ENCODE results near the gene HCFC1R1.

HCFC1R1 gene

DNA sequence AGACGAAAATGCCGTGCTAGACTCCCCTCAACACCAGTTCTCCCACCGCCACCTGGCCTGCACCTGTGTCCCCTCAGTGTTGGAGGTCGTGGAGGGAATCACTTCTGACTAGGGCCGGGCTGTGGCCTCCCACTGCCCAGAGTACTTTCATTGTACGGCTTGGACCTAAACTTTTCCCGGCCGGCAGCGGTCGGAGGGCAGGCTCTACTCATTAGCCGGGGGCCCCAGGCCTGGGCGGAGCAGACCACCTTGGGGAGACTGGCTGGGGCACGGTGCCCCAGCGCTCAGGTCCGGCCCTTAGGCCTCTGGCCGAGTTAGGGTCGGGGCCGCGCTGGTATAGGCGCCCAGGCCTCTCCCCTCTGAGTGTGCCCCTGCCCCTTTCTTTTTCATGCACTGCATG, 6.4 kb downstream of the HCFC1R1 start:
- Histone ChIP-seq H3K4me2 (ENCODE audit: low read depth, low read length, poor library complexity, severe bottlenecking) (no peak overlapping the region), H3K27me3 (ENCODE audit: insufficient read depth, low read length, poor library complexity, severe bottlenecking) (no peaks in the 10 kb centered on the region), H3K4me1 (ENCODE audit: insufficient read depth, low read length, poor library complexity, severe bottlenecking) (peaks cover 9% of the 10 kb centered on the region), H3K9ac (ENCODE audit: low read depth, low read length, poor library complexity, severe bottlenecking) (no peak overlapping the region), H2AFZ (ENCODE audit: low read length) (no peak overlapping the region), H3K9me2 (replicated peaks; ENCODE audit: low read depth, low read length) (no peaks in the 10 kb centered on the region), H3K4me3 (ENCODE audit: low read length, poor library complexity, severe bottlenecking) (no peak overlapping the region), H3F3A (ENCODE audit: low read depth) (no peaks in the 10 kb centered on the region), H3K79me2 (ENCODE audit: insufficient read depth, low read length) (peaks cover 20% of the 10 kb centered on the region), H4K20me1 (ENCODE audit: insufficient read depth, low read length, poor library complexity, severe bottlenecking) (peaks cover 9% of the 10 kb centered on the region), H3K36me3 (ENCODE audit: insufficient read depth, low read length) (no peaks in the 10 kb centered on the region), H3K9me3 (ENCODE audit: insufficient read depth, low read depth, low read length) (no peaks in the 10 kb centered on the region)
- TF ChIP-seq, protein P1, sequence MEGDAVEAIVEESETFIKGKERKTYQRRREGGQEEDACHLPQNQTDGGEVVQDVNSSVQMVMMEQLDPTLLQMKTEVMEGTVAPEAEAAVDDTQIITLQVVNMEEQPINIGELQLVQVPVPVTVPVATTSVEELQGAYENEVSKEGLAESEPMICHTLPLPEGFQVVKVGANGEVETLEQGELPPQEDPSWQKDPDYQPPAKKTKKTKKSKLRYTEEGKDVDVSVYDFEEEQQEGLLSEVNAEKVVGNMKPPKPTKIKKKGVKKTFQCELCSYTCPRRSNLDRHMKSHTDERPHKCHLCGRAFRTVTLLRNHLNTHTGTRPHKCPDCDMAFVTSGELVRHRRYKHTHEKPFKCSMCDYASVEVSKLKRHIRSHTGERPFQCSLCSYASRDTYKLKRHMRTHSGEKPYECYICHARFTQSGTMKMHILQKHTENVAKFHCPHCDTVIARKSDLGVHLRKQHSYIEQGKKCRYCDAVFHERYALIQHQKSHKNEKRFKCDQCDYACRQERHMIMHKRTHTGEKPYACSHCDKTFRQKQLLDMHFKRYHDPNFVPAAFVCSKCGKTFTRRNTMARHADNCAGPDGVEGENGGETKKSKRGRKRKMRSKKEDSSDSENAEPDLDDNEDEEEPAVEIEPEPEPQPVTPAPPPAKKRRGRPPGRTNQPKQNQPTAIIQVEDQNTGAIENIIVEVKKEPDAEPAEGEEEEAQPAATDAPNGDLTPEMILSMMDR (conservative IDR thresholded peaks at IDR 0.05; ENCODE audit: low read length), result no peak
- no peak for TF ChIP-seq EZH2phosphoT487 (IDR thresholded peaks at IDR 0.05; ENCODE audit: borderline replicate concordance)

DNA sequence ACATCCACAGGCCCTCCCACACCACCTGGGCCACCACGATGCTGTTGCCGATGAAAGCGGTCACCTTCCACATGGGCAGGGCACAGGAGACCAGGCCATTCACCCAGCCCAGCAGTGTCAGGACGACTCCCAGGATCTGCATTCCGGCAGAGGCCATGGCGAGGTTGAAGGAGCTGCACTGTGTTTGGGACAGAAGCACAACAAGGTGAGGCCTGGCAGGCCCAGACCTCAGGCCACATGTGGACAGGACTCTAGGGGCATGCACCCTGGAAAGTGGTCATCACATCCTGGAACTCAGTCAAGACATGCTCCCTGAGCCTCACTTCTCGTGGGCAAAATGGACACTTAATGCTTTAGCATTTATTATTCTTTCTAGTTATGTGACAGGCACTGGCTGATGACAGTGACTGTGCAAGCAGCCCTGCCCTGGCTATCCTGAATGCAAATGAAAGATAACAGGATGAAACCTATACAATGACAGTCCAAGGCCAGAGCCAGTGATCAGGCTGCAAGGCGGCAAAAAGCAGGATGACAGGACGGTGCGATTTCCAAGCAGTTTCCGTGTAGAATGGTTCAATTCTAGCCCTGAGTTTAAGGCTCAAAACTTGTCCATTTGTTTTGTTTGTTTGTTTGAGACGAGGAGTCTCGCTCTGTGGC, 7.7 kb downstream of the HCFC1R1 start:
- H3K4me1 ChIP-seq (ENCODE audit: insufficient read depth, low read length, poor library complexity, severe bottlenecking), result no peaks in the 10 kb centered on the region
- no peaks in the 10 kb centered on the region for H3K9me3 ChIP-seq (ENCODE audit: insufficient read depth, low read depth, low read length)
- no peaks in the 10 kb centered on the region for H3K36me3 ChIP-seq (ENCODE audit: insufficient read depth, low read length)
- H3K4me2 ChIP-seq (ENCODE audit: low read depth, low read length, poor library complexity, severe bottlenecking), result no peak overlapping the region
- H3F3A ChIP-seq (ENCODE audit: low read depth), result no peaks in the 10 kb centered on the region
- no peaks in the 10 kb centered on the region for H3K27me3 ChIP-seq (ENCODE audit: insufficient read depth, low read length, poor library complexity, severe bottlenecking)
- no peak overlapping the region for H3K4me3 ChIP-seq (ENCODE audit: low read length, poor library complexity, severe bottlenecking)
- H3K9me2 ChIP-seq (replicated peaks; ENCODE audit: low read depth, low read length), result no peaks in the 10 kb centered on the region
- H3K9ac ChIP-seq (ENCODE audit: low read depth, low read length, poor library complexity, severe bottlenecking), result no peak overlapping the region
- H4K20me1 ChIP-seq (ENCODE audit: insufficient read depth, low read length, poor library complexity, severe bottlenecking), result peaks cover 4% of the 10 kb centered on the region
- no peak for TF ChIP-seq EZH2phosphoT487 (IDR thresholded peaks at IDR 0.05; ENCODE audit: borderline replicate concordance)
- TF ChIP-seq, protein P1 (conservative IDR thresholded peaks at IDR 0.05; ENCODE audit: low read length), result no peak
- no peak overlapping the region for H2AFZ ChIP-seq (ENCODE audit: low read length)
- peaks cover 7% of the 10 kb centered on the region for H3K79me2 ChIP-seq (ENCODE audit: insufficient read depth, low read length)

DNA sequence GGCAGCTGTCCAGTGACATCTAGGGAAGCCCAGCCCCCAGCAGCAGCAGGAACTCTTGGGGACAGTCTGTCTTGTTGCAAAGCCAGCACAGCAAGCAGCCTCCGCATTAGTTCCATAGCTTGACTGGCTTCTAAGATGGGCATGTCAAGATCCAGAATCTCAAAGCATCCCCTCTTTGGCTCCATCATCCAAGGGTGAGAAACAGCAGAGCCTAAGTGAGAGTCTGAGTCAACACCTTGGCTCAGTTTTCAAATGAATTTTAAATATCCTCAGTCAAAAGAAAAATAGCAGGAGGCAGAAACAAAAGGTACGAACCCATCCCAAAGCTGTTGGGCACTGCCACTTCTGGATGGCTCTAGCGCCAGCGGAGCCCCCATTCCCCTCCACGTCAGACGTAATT, 8.8 kb downstream of the HCFC1R1 start:
- TF ChIP-seq EZH2phosphoT487 (IDR thresholded peaks at IDR 0.05; ENCODE audit: borderline replicate concordance), result no peak
- TF ChIP-seq, protein P1 (conservative IDR thresholded peaks at IDR 0.05; ENCODE audit: low read length), result no peak
- no peaks in the 10 kb centered on the region for H3K79me2 ChIP-seq (ENCODE audit: insufficient read depth, low read length)
- no peak overlapping the region for H3K4me3 ChIP-seq (ENCODE audit: low read length, poor library complexity, severe bottlenecking)
- H3K9ac ChIP-seq (ENCODE audit: low read depth, low read length, poor library complexity, severe bottlenecking), result no peak overlapping the region
- no peaks in the 10 kb centered on the region for H3K9me2 ChIP-seq (replicated peaks; ENCODE audit: low read depth, low read length)
- no peaks in the 10 kb centered on the region for H3K9me3 ChIP-seq (ENCODE audit: insufficient read depth, low read depth, low read length)
- no peak overlapping the region for H2AFZ ChIP-seq (ENCODE audit: low read length)
- no peaks in the 10 kb centered on the region for H4K20me1 ChIP-seq (ENCODE audit: insufficient read depth, low read length, poor library complexity, severe bottlenecking)
- no peaks in the 10 kb centered on the region for H3K27me3 ChIP-seq (ENCODE audit: insufficient read depth, low read length, poor library complexity, severe bottlenecking)
- no peaks in the 10 kb centered on the region for H3F3A ChIP-seq (ENCODE audit: low read depth)
- H3K4me1 ChIP-seq (ENCODE audit: insufficient read depth, low read length, poor library complexity, severe bottlenecking), result no peaks in the 10 kb centered on the region
- no peak overlapping the region for H3K4me2 ChIP-seq (ENCODE audit: low read depth, low read length, poor library complexity, severe bottlenecking)
- no peaks in the 10 kb centered on the region for H3K36me3 ChIP-seq (ENCODE audit: insufficient read depth, low read length)

Data from Loucy (cell line).